ENCODE results near the gene ACAN.

Gene ACAN

GRCh38 chr15:88803241-88803919, at the start of gene ACAN:
Gene ACAN, plus strand, starts transcription at chr15:88803436. Its CDS starts 32,771 bp downstream, at chr15:88836207.
- DNase-seq, result no peak

DNA sequence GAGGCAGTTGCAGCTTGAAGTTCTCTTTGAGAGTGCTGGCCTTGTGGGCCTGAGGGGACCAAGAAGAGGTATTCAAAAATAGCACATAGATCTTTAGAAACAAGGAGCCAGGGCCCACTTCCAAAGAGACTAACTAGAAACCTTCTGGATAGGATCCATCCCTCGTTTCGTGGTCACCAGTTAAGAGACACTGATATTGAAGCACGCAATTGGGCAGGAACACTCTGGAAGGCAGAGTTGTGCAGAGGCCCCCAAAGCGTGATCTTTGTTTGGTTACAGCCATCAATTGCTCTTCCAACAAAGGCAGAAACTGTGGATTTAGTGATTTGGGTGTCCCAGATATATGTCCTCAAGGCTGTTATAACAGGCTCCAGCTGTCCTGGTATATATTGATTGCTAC, 46.7 kb upstream of the ACAN start:
- DNase-seq, result no peak

- no peak for DNase-seq
Measured at GRCh38 chr15:88756921-88757320, 46.3 kb upstream of the ACAN start.

DNA sequence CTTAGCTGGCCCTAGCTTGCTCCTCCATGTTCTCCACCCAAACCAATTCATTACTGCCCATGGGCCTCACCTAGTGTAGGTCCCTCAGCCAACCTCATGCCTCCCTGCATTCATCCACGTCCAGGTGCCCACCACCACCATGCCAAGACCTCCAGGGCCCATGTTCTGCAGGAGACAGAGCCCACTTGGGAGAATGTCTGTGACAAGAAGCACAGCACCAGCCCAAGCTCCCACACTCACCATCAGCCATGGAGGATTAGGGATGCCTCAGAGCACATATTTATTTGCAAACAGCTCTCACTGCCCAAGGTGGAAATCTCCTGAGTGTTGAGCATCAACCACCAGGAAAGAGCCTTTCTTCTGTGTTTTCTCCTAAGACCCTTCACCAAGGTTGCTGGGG, 43.4 kb upstream of the ACAN start:
- DNase-seq, result no peak

- no peak for DNase-seq
Measured at GRCh38 chr15:88764448-88764847, 38.8 kb upstream of the ACAN start.

DNA sequence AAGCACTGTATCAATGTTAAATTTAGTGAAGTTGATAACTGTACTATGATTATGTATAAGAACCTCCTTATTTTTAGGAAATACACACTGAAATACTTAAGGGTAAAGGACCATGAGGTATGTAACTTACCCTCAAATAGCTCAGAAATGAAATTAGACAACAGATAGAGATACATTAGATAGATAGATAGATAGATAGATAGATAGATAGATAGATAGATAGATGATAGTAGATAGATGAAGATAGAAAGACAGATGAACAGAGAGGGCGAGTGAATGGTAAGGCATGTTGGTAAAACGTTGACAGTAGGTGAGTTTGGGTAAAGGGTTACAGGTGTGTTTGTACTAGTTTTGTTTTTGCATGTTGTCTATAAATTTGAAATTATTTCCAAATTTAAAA, 38.0 kb upstream of the ACAN start:
- DNase-seq, result no peak

DNA sequence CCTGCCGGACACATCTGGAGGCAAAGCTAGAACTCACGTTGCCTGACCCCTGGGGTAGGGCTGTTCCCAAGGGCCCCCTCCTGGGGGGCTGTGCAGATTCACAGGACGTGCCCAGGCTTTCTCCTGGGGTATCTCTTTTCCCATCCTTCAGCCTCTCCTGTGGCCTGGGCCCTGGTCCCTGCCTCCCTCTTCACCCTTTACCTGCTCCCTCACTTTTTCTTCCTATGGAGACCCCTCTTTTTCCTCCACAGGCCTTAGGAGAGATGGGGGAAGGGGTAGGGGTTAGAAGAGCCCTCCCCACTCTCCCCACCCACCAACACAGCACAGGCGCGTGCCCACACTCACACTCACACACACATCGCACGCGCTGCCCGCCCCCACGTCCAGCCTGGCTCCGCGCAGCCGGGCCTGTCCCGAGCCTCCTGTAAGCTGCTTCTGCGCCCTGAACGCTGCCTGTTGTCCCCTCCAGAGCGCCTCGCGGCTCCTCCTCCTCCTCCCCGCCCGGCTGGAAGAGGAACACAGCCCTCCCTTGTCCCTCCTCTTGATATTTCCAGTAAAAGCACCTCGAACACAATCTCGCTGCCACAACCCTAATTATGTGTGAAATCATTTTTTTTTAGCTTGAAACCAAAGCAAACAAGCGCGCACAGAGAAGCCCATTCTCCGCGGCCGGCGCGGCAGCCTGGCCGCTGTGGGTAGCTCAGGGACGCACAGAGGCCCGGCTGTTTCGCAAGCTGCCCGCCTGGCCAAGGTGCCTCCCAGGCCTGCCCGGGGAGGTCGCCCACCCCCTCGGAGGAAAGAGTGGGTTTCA, 33.9 kb upstream of the ACAN start:
- no peak for DNase-seq

DNA sequence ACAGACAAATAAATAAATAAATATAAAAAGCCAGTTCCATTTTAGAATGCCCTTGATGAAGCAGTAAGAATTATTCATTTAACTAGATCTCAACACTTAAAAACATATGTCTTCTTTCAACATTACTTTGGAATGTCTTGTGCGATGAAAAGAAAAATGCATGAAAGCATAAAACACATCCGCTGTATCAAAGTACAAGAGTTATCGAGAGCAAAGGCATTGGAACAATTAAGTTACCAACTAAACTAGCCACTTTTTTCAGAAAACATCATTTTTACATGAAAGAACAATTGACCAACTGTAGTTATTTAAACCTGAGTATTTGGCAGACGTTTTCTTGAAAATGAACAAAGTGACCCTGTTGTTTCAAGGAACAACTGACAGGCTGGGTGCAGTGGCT, 27.5 kb upstream of the ACAN start:
- DNase-seq, result no peak

GRCh38 chr15:88776646-88777045, 26.6 kb upstream of the ACAN start:
- DNase-seq, result no peak

GRCh38 chr15:88779944-88780343, 23.3 kb upstream of the ACAN start:
- DNase-seq, result no peak

- DNase-seq, result no peak
Measured at GRCh38 chr15:88782465-88782864, 20.8 kb upstream of the ACAN start.

GRCh38 chr15:88785217-88785616, 18.0 kb upstream of the ACAN start:
- DNase-seq, result no peak

- DNase-seq, result no peak
Measured at GRCh38 chr15:88788036-88788435, 15.2 kb upstream of the ACAN start.

GRCh38 chr15:88788816-88789215, 14.4 kb upstream of the ACAN start:
- no peak for DNase-seq

DNA sequence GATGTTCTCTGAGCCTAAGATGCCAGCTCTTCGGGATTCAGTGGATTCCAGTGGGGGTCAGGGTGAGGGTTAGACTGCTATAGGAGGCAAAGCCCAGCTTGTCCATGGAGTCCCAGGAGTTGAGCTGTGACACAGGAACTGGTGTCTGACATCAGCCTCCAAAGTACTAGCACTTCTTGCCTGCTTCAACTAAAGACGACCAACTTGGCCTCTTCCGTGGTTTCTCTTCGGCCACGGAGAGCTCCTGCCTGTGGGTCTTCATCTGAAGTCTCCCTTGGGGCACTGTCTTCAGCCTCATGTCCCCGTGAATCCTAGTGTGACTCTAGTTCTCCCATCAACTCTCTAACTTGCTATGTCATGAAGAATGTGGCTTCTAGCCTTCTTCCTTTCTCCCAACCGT, 12.8 kb upstream of the ACAN start:
- DNase-seq, result no peak

DNA sequence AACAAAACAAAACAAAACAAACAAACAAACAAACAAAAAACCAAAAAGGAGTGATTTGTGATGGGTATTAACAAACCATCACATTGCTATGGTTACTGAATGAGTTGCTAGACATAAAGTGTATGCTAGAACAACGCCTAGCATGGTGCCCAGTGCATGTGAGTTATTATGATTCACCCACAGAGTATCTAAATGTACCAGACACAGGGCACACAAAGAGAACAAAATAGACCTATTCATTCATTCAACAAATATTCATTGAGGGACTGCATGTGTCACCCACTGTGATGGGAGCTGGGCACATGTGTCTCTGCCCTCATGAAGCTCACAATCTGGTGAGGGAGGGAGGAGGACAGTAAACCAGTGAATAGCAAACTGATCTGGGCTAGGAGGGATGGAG, 11.6 kb upstream of the ACAN start:
- DNase-seq, result no peak

DNA sequence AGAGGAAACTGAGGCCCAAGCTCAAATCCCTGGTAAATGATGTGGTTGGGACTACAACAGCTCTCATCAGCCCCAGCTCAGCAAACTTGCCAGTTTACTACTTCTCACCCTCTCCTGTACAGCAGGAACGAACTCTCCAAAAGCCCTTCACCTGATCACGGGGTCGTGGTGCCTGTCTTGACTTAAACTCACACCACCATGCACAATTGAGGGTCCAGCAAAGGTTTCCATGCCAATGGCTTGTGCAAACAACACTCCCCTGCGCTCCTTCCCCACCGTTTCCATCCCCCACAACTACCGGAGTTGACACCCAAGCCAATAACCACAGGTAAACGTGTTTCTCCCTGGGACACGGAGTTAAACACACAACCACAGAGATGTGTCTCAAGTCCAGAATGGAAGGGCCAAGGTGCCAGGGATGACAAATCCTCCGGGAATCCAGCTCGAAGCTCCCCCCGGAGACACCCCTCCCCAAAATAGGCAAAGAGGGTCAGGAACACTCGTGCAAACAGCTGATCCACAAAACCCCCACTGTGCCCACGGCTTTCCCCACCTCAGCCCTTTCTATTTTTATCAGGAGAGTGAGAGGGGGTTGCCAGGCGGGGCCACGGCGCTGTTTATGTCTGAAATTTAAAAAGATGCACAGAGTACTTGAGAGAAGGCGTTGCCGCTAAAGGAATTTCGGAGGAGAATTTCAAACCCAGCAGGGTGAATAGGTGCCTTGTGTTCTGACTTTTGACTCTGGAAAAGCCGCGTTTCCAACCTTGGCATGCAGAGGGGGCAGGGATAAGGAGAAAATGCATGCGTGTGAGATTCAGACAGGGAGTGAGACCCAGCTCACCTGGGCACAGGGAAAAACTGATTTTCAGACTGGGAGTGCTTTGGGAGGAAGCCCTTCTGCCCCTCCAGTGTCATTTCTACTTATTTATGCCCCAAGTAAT, 10.6 kb upstream of the ACAN start:
- no peak for DNase-seq

- DNase-seq, result no peak
Measured at GRCh38 chr15:88794001-88794400, 9.2 kb upstream of the ACAN start.

DNA sequence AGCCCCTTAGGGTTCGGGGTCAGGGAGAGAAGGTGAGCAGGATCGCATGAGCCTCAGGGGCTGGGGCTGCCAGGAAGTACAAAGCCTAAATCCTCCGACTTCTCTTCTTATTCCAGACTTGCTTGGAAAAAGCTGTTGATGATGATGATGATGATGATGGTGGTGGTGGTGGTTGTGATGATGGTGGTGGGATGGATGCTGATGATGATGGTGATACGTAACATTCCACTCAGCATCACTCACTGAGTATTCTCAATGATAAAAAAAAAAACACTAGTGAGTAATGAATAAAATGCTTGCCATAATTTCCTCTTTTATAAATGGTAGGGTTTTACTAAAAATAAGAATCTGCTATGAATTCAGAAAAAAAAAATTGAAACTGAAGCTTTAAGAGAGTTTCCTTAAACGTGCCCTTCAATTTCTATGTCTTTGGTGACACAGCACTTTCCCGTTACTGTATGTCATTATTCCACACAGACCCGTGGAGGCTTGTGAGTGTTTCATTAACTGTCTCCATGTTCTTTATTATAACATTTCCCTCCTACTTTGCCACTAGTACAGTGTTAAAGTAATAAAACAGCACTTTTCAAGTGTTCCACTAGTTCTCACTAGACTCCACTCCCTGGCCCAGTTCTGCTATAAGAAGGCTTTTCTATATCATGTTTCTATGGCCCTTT, 5.4 kb upstream of the ACAN start:
- DNase-seq, result no peak

DNA sequence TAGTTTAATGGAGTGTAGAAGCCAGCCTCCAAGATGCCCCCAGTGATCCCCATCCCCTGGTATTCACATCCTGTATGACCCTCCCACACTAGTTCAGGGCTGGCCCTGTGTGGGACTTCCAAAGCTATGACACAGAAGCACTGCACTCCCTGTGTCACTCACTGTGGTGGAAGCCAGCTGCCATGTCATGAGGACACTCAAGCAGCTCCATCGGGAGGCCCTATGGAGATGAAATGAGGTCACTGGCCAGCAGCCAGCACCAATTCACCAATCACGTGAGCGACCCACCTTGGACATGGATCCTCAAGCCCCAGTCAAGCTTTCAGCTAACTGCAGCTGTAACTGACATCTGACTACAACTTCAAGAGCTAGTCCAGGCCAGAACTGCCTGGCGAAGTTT, 3.9 kb upstream of the ACAN start:
- DNase-seq, result no peak

GRCh38 chr15:88800026-88800425, 3.2 kb upstream of the ACAN start:
- no peak for DNase-seq

DNA sequence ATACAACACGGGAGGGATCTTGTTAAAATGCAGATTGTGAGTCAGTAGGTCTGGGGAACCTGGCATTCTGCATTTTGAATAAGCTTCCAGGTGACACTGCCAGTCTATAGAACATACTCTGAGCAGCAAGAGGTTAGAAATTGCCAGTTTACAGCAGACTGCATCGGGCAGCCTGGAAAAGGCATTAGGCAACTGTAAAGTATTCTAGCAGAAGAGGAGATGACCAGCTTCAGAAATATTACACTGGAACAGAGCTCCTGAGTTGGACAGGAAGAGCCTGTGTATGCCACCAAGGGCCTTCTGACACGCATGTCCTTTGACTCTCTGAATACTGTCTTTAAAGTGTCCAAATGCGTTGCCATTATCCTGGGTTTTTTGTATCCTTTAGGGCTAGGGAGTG, 2.5 kb upstream of the ACAN start:
- DNase-seq, result no peak
